MM.1S (cell line): ENCODE measurements around the gene IFI30.

Experiments used
- CTCF ChIP-seq: fragments of 300-600 bp; sonication (generic); IDR thresholded peaks from 2 replicates; pipeline ENCODE4 v1.5.1; 2016; ENCODE audit warnings: antibody characterized with exemption, low read length, mixed read lengths
- EZH2 ChIP-seq: fragments of 300-600 bp; sonication (generic); optimal IDR thresholded peaks from 2 replicates; pipeline ENCODE3; 2017; ENCODE audit warnings: low read depth, mild to moderate bottlenecking, antibody characterized with exemption, low read length, mixed read lengths
- EZH2phosphoT487 ChIP-seq: fragments of 300-600 bp; sonication (generic); IDR thresholded peaks from 2 replicates; pipeline ENCODE4 v1.6.1; 2018; ENCODE audit warnings: antibody characterized with exemption, low read length

- TF ChIP-seq CTCF: no peak
- TF ChIP-seq EZH2: no peak
- TF ChIP-seq EZH2phosphoT487: no peak
Observed at GRCh38 chr19:18143902-18144301, 29.7 kb upstream of the IFI30 start.
